Thyroid gland (tissue), 4 donors: ENCODE results near the gene MEST. TPM values are rescaled to one million over a fixed set of nuclear protein-coding genes. Genes with fewer than 3 reads are reported as not detected.

Source experiments
- DNase-seq, 2 donors: peaks; one replicate each; pipeline ENCODE4 v3.0.0-alpha.2; 2019
- H3K27ac ChIP-seq, 3 donors: fragments of 200-600 bp; sonication (generic); 1 replicate in 2 of 3; 2 replicates in 1 of 3; pipeline ENCODE4 v1.5.1; 2016 to 2019; ENCODE audit warnings: mild to moderate bottlenecking in 1 of 3, moderate library complexity in 1 of 3
- H3K27me3 ChIP-seq: fragments of 200-600 bp; sonication (generic); one replicate; pipeline ENCODE4 v1.5.1; 2019
- H3K36me3 ChIP-seq, 2 donors: fragments of 200-600 bp; sonication (generic); one replicate each; pipeline ENCODE4 v1.5.1; 2016 to 2019
- H3K4me1 ChIP-seq, 2 donors: fragments of 200-600 bp; sonication (generic); one replicate each; pipeline ENCODE4 v1.5.1; 2017 to 2019
- H3K4me3 ChIP-seq, 3 donors: fragments of 200-600 bp; sonication (generic); replicated peaks in 1 of 3; 1 replicate in 2 of 3; 2 replicates in 1 of 3; pipeline ENCODE4 v1.5.1; 2016; ENCODE audit warnings: mild to moderate bottlenecking in 1 of 3
- H3K9me3 ChIP-seq: fragments of 200-600 bp; sonication (generic); one replicate; pipeline ENCODE4 v1.5.1; 2017
- CTCF ChIP-seq, 6 experiments: fragments of 200-600 bp in 3 of 6; fragments of 450-650 bp in 3 of 6; sonication (generic) in 3 of 6; IDR thresholded peaks; one replicate each; pipeline ENCODE4 v1.5.1; 2016 to 2019; ENCODE audit warnings: antibody characterized with exemption in 6 of 6, mild to moderate bottlenecking in 2 of 6, inconsistent platforms in 1 of 6, moderate library complexity in 1 of 6
- POLR2A ChIP-seq, 2 donors: fragments of 450-650 bp; IDR thresholded peaks; one replicate each; pipeline ENCODE4 v1.6.1; 2017; ENCODE audit warnings: antibody characterized with exemption in 2 of 2, mild to moderate bottlenecking in 2 of 2, moderate library complexity in 1 of 2
- WGBS, 2 donors: methylation state at CpG; one replicate each; pipeline ENCODE4 v1.1.5; 2017; 5-methylcytosine and 5-hydroxymethylcytosine counted together
- intact Hi-C: fragments of 100-400 bp; cut with DNase I; formaldehyde crosslinking; loops from one replicate; pipeline ENCODE4 v1.15.1; 2023
- total RNA-seq, 4 donors: library from RNA; depleted of rRNA; stranded (reverse); fragments of >200 nt; gene quantifications; one replicate each; pipeline ENCODE4 v1.2.3, GENCODE V29; 2016

Gene MEST
- total RNA-seq, 4 donors from 2014 or later: 20.7 to 29.8 (median 25.5) TPM

GRCh38 chr7:130463553-130464434, 28.1 kb upstream of the MEST start:
- no peak for DNase-seq
- H3K27me3 ChIP-seq: no peaks in the 10 kb centered on the region
- no peak overlapping the region for H3K27ac ChIP-seq
- no peaks in the 10 kb centered on the region for H3K4me1 ChIP-seq
- no peaks in the 10 kb centered on the region for H3K36me3 ChIP-seq
- TF ChIP-seq CTCF (IDR thresholded peaks at IDR 0.05): no peak
- no peak for TF ChIP-seq POLR2A (IDR thresholded peaks at IDR 0.05)
- H3K4me3 ChIP-seq: no peak overlapping the region
- H3K9me3 ChIP-seq: no peaks in the 10 kb centered on the region
- intact Hi-C loops: no loop called here
- 72 to 81% methylated on average over 4 of the region's 4 CpGs for WGBS, 2 donors

- Histone ChIP-seq H3K36me3 (no peaks in the 10 kb centered on the region), H3K9me3 (no peaks in the 10 kb centered on the region), H3K4me1 (no peaks in the 10 kb centered on the region), H3K27me3 (no peaks in the 10 kb centered on the region), H3K27ac (no peak overlapping the region), H3K4me3 (no peak overlapping the region)
- TF ChIP-seq CTCF (IDR thresholded peaks at IDR 0.05): no peak
- no peak for TF ChIP-seq POLR2A (IDR thresholded peaks at IDR 0.05)
- DNase-seq: no peak
- WGBS, 2 donors: 95 to 98% methylated on average over 1 of the region's 1 CpG
- intact Hi-C loops: no loop called here
These were observed 23.3 kb upstream of the MEST start for GRCh38 chr7:130468612-130469011.

- Histone ChIP-seq H3K27me3 (no peaks in the 10 kb centered on the region), H3K4me1 (no peaks in the 10 kb centered on the region), H3K4me3 (no peak overlapping the region), H3K27ac (no peak overlapping the region), H3K36me3 (no peaks in the 10 kb centered on the region), H3K9me3 (no peaks in the 10 kb centered on the region)
- DNase-seq: no peak
- TF ChIP-seq CTCF (IDR thresholded peaks at IDR 0.05): no peak
- intact Hi-C loops: no loop called here
- 84% methylated on average over 2 of the region's 2 CpGs for WGBS, 2 donors
These were observed 19.9 kb upstream of the MEST start for GRCh38 chr7:130471974-130472373.

GRCh38 chr7:130473289-130473688, 18.6 kb upstream of the MEST start:
- no peaks in the 10 kb centered on the region for H3K4me1 ChIP-seq
- H3K27me3 ChIP-seq: no peaks in the 10 kb centered on the region
- DNase-seq: no peak
- TF ChIP-seq POLR2A (IDR thresholded peaks at IDR 0.05) (no peak), CTCF (IDR thresholded peaks at IDR 0.05) (no peak)
- no peaks in the 10 kb centered on the region for H3K36me3 ChIP-seq
- no peaks in the 10 kb centered on the region for H3K9me3 ChIP-seq
- no peak overlapping the region for H3K27ac ChIP-seq
- no peak overlapping the region for H3K4me3 ChIP-seq
- intact Hi-C loops: no loop called here

- no peak for DNase-seq
- Histone ChIP-seq H3K27ac (no peak overlapping the region), H3K4me1 (no peaks in the 10 kb centered on the region), H3K4me3 (no peak overlapping the region), H3K9me3 (no peaks in the 10 kb centered on the region), H3K27me3 (no peaks in the 10 kb centered on the region), H3K36me3 (no peaks in the 10 kb centered on the region)
- TF ChIP-seq CTCF (IDR thresholded peaks at IDR 0.05): no peak
- no peak for TF ChIP-seq POLR2A (IDR thresholded peaks at IDR 0.05)
- intact Hi-C loops: no loop called here
- WGBS, 2 donors: 77 to 81% methylated on average over 4 of the region's 4 CpGs
These were observed 18.0 kb upstream of the MEST start for GRCh38 chr7:130473876-130474275.
